Measurements from ENCODE around the gene PSKH1.
A peak's percentile ranks its signal among the peaks of the same experiment; 100 is the strongest.
"Not testable (repeated sequence)": the region's sequence is repeated elsewhere in the genome, so short reads cannot be mapped to it uniquely, and the experiment has no call there.

The PSKH1 gene

GRCh38 chr16:67902831-67903230 lies 9.8 kb downstream of the PSKH1 start:
- TF ChIP-seq CTCF (IDR thresholded peaks at IDR 0.05), result no peak
- Histone ChIP-seq H3K27ac (peak overlapping the region in 1 of 2 donors; percentile 51), H3K4me3 (no peak overlapping the region)
- no peak for DNase-seq (ENCODE audit: low spot score)

- Histone ChIP-seq H3K27ac (no peak overlapping the region), H3K4me3 (no peak overlapping the region)
- no peak for DNase-seq (ENCODE audit: low spot score)
- no peak for TF ChIP-seq CTCF (IDR thresholded peaks at IDR 0.05)
Measured at GRCh38 chr16:67907397-67908180, 14.5 kb downstream of the PSKH1 start.

GRCh38 chr16:67909056-67909742 lies 16.1 kb downstream of the PSKH1 start:
- TF ChIP-seq CTCF (IDR thresholded peaks at IDR 0.05), result no peak
- no peak overlapping the region for H3K4me3 ChIP-seq
- no peak for DNase-seq (ENCODE audit: low spot score)
- no peak overlapping the region for H3K27ac ChIP-seq

GRCh38 chr16:67910158-67910557 lies 17.1 kb downstream of the PSKH1 start:
- Histone ChIP-seq H3K27ac (no peak overlapping the region), H3K4me3 (no peak overlapping the region)
- DNase-seq (ENCODE audit: low spot score), result no peak
- TF ChIP-seq CTCF (IDR thresholded peaks at IDR 0.05), result no peak

GRCh38 chr16:67914758-67915495 lies 21.9 kb downstream of the PSKH1 start:
- Histone ChIP-seq H3K27ac (no peak overlapping the region), H3K4me3 (no peak overlapping the region)
- TF ChIP-seq CTCF (IDR thresholded peaks at IDR 0.05), result no peak
- DNase-seq (ENCODE audit: low spot score), result no peak

GRCh38 chr16:67915496-67915769 lies 22.4 kb downstream of the PSKH1 start:
- not testable (repeated sequence) for H3K4me3 ChIP-seq; H3K27ac ChIP-seq; DNase-seq (ENCODE audit: low spot score)

GRCh38 chr16:67915831-67916723 lies 23.0 kb downstream of the PSKH1 start:
- H3K4me3 ChIP-seq, result no peak overlapping the region
- peak overlapping the region in 1 of 2 donors; percentile 11 for H3K27ac ChIP-seq
- DNase-seq (ENCODE audit: low spot score), result no peak
- no peak for TF ChIP-seq CTCF (IDR thresholded peaks at IDR 0.05)

Data from coronary artery (tissue), 2 donors.